K562 (cell line): ENCODE data around the gene GPR82. TPM values are rescaled to one million over a fixed set of nuclear protein-coding genes. Genes with fewer than 3 reads are reported as not detected.

Source experiments
- ATAC-seq: fragments of 200-7000 bp; cut with Tn5 transposase; 3 replicates; pipeline ENCODE4 v1.9.1; 2020; ENCODE audit warnings: moderate library complexity
- BruUV-seq: library from RNA; stranded (reverse); fragments of 400-500 nt; replicated peaks from 2 replicates; lab custom pipeline; 2021; lab: Mats Ljungman, UMichigan
- CTCF ChIA-PET: fragments of 300-600 bp; formaldehyde crosslinking; extraction: SDS; loops from one replicate; lab custom pipeline; 2021; ENCODE audit warnings: low intra/inter-chr PET ratio; lab: Yijun Ruan, JAX
- POLR2A ChIA-PET: fragments of 300-600, 350-650 bp; sonication (Branson Sonifier 250); formaldehyde crosslinking; extraction: SDS; loops from one replicate; lab custom pipeline; 2021; ENCODE audit warnings: antibody characterized with exemption, inconsistent platforms; lab: Yijun Ruan, JAX
- DNase-seq, 4 experiments: peaks; one replicate each; pipeline versions ENCODE4 v3.0.0 to v3.0.0-alpha.2; 2011 to 2018; ENCODE audit warnings: low spot score in 3 of 4, mixed read lengths in 3 of 4; ENCODE audit errors: extremely low read depth in 1 of 4
- FAIRE-seq: peaks from 2 replicates; lab custom pipeline; 2011; peaks lifted over from hg19 to GRCh38; lab: Jason Lieb, UNC
- H2AFZ ChIP-seq: 2 replicates; pipeline ENCODE4 v1.6.0; 2011; ENCODE audit warnings: low read depth, low read length, control low read depth, inconsistent platforms
- H3K27ac ChIP-seq: fragments of 200-600 bp; 3 replicates; pipeline ENCODE4 v1.8.0; 2011; ENCODE audit warnings: low read depth, mild to moderate bottlenecking, control low read depth, inconsistent platforms, low read length, moderate library complexity, mixed read lengths; ENCODE audit errors: extremely low read depth
- H3K27me3 ChIP-seq, 2 experiments: fragments of 300-600 bp in 1 of 2; 2 replicates in 1 of 2; 3 replicates in 1 of 2; pipeline versions ENCODE4 v1.6.0 to v1.8.0; 2011; ENCODE audit warnings: inconsistent platforms in 2 of 2, low read length in 2 of 2, mild to moderate bottlenecking in 1 of 2, mixed read lengths in 1 of 2, moderate library complexity in 1 of 2; ENCODE audit not compliant: control insufficient read depth in 2 of 2, insufficient read depth in 2 of 2
- H3K36me3 ChIP-seq: fragments of 300-600 bp; 3 replicates; pipeline ENCODE4 v1.8.0; 2011; ENCODE audit warnings: mild to moderate bottlenecking, low read length, inconsistent platforms; ENCODE audit not compliant: control insufficient read depth, insufficient read depth
- H3K4me1 ChIP-seq, 2 experiments: fragments of 200-600 bp in 1 of 2; replicated peaks in 1 of 2; 2 replicates in 1 of 2; 3 replicates in 1 of 2; pipeline versions ENCODE4 v1.5.1 to v1.8.0; 2011; ENCODE audit warnings: inconsistent platforms in 2 of 2, low read length in 2 of 2, mild to moderate bottlenecking in 1 of 2, mixed read lengths in 1 of 2, moderate library complexity in 1 of 2; ENCODE audit not compliant: control insufficient read depth in 2 of 2, insufficient read depth in 2 of 2
- H3K4me2 ChIP-seq: 2 replicates; pipeline ENCODE4 v1.6.1; 2011; ENCODE audit warnings: low read length, control low read depth, inconsistent platforms, mixed read lengths; ENCODE audit not compliant: insufficient read depth
- H3K4me3 ChIP-seq: fragments of 200-600 bp; sonication (generic), shearing (Covaris generic); 2 replicates; pipeline ENCODE4 v1.5.1; 2016; ENCODE audit warnings: control low read depth, inconsistent platforms
- H3K79me2 ChIP-seq: fragments of 200-600 bp; 3 replicates; pipeline ENCODE4 v1.8.0; 2011; ENCODE audit warnings: low read length, inconsistent platforms; ENCODE audit not compliant: control insufficient read depth, insufficient read depth
- H3K9ac ChIP-seq, 2 experiments: 2 replicates each; pipeline versions ENCODE4 v1.6.0 to v1.6.1; 2011; ENCODE audit warnings: low read depth in 2 of 2, low read length in 2 of 2, control low read depth in 1 of 2, inconsistent platforms in 1 of 2, mild to moderate bottlenecking in 1 of 2, mixed read lengths in 1 of 2; ENCODE audit not compliant: insufficient read depth in 1 of 2
- H3K9me1 ChIP-seq: one replicate; pipeline ENCODE4 v1.6.0; 2011; ENCODE audit warnings: inconsistent platforms, mild to moderate bottlenecking, low read length, moderate library complexity; ENCODE audit not compliant: control insufficient read depth, insufficient read depth
- H3K9me3 ChIP-seq: replicated peaks from 2 replicates; pipeline ENCODE4 v1.5.1; 2011; ENCODE audit warnings: low read depth, low read length, inconsistent platforms; ENCODE audit not compliant: control insufficient read depth, insufficient read depth
- H4K20me1 ChIP-seq: replicated peaks from 2 replicates; pipeline ENCODE4 v1.6.1; 2011; ENCODE audit warnings: low read length, inconsistent platforms, mixed read lengths; ENCODE audit not compliant: control insufficient read depth, insufficient read depth
- BRF2 ChIP-seq: IDR thresholded peaks from 3 replicates; pipeline ENCODE4 v1.6.1; 2011; ENCODE audit warnings: borderline replicate concordance, mild to moderate bottlenecking; ENCODE audit not compliant: insufficient read length, insufficient read depth
- GATA2 ChIP-seq: sonication (generic); formaldehyde crosslinking; IDR thresholded peaks from 2 replicates; pipeline ENCODE4 v1.4.0; 2020; ENCODE audit warnings: mild to moderate bottlenecking, missing genetic modification reagents
- HNRNPUL1 ChIP-seq: fragments of 200-400 bp; formaldehyde crosslinking; IDR thresholded peaks from 2 replicates; pipeline ENCODE4 v1.6.1; 2017; ENCODE audit warnings: low read length
- KLF6 ChIP-seq: fragments of 250-450 bp; sonication (Bioruptor Pico); IDR thresholded peaks from 2 replicates; pipeline ENCODE4 v1.4.0; 2020; ENCODE audit warnings: mild to moderate bottlenecking, moderate library complexity, borderline replicate concordance
- L3MBTL2 ChIP-seq: fragments of 450-650 bp; IDR thresholded peaks from 2 replicates; pipeline ENCODE4 v1.6.1; 2016; ENCODE audit warnings: mild to moderate bottlenecking, moderate library complexity
- MAX ChIP-seq: sonication (generic); formaldehyde crosslinking; IDR thresholded peaks from 2 replicates; pipeline ENCODE4 v1.9.0; 2022; ENCODE audit warnings: mild to moderate bottlenecking, missing genetic modification reagents
- MAZ ChIP-seq, 2 experiments: fragments of 450-650 bp in 1 of 2; sonication (generic) in 1 of 2; formaldehyde crosslinking; IDR thresholded peaks in 1 of 2; conservative IDR thresholded peaks in 1 of 2; 2 replicates each; pipeline versions ENCODE4 v1.4.0 to v1.5.0; 2020; ENCODE audit warnings: mild to moderate bottlenecking in 1 of 2, missing genetic modification reagents in 1 of 2
- NFE2L1 ChIP-seq: fragments of 450-650 bp; IDR thresholded peaks from 2 replicates; pipeline ENCODE4 v1.6.1; 2016; ENCODE audit warnings: missing genetic modification characterization, low read depth, mild to moderate bottlenecking, missing compliant biosample characterization, moderate library complexity, borderline replicate concordance
- NFXL1 ChIP-seq: fragments of 450-650 bp; formaldehyde crosslinking; IDR thresholded peaks from 2 replicates; pipeline ENCODE4 v1.4.0; 2021; ENCODE audit warnings: mild to moderate bottlenecking
- PTTG1 ChIP-seq: fragments of 450-650 bp; IDR thresholded peaks from 2 replicates; pipeline ENCODE4 v1.6.1; 2016; ENCODE audit warnings: low read depth, mild to moderate bottlenecking, missing genetic modification characterization, missing compliant biosample characterization
- SAFB ChIP-seq: fragments of 200-400 bp; formaldehyde crosslinking; IDR thresholded peaks from 2 replicates; pipeline ENCODE4 v1.6.1; 2017; ENCODE audit warnings: low read depth, low read length, borderline replicate concordance
- SRSF9 ChIP-seq: fragments of 200-400 bp; formaldehyde crosslinking; IDR thresholded peaks from 2 replicates; pipeline ENCODE4 v1.6.1; 2017; ENCODE audit warnings: low read depth, low read length, borderline replicate concordance
- USF2 ChIP-seq: sonication (generic); formaldehyde crosslinking; IDR thresholded peaks from 2 replicates; pipeline ENCODE4 v1.5.0; 2020; ENCODE audit warnings: missing genetic modification reagents
- ZNF133 ChIP-seq: fragments of 250-450 bp; sonication (Bioruptor Pico); IDR thresholded peaks from 2 replicates; pipeline ENCODE4 v1.4.0; 2020; ENCODE audit warnings: mild to moderate bottlenecking
- ZNF184 ChIP-seq: sonication (generic); formaldehyde crosslinking; IDR thresholded peaks from 2 replicates; pipeline ENCODE4 v1.5.0; 2020; ENCODE audit warnings: missing genetic modification reagents
- ZNF316 ChIP-seq: fragments of 450-650 bp; IDR thresholded peaks from 2 replicates; pipeline ENCODE4 v1.6.1; 2016
- ZNF518B ChIP-seq: fragments of 250-450 bp; sonication (Bioruptor Pico); IDR thresholded peaks from 2 replicates; pipeline ENCODE4 v1.5.0; 2021; ENCODE audit warnings: mild to moderate bottlenecking, moderate library complexity
- WGBS: fragments of 100-300 bp; shearing (Covaris generic); methylation state at CpG from one replicate; pipeline ENCODE4 v1.1.6; 2016; ENCODE audit warnings: low coverage, mixed read lengths; ENCODE audit not compliant: insufficient coverage; ENCODE audit errors: missing lambda C conversion rate; 5-methylcytosine and 5-hydroxymethylcytosine counted together
- in situ Hi-C: fragments of 300-500 bp; cut with MboI; formaldehyde crosslinking; loops from 4 replicates; pipeline ENCODE4 v1.15.0; 2018; ENCODE audit warnings: inconsistent platforms, mixed read lengths
- intact Hi-C: fragments of 100-400 bp; cut with micrococcal nuclease; formaldehyde crosslinking; loops from 2 replicates; pipeline ENCODE4 v1.14.2; 2022
- polyA plus RNA-seq, 8 experiments: library from polyadenylated mRNA; depleted of rRNA in 4 of 8; stranded (reverse) in 5 of 8; unstranded in 3 of 8; fragments of >200 nt; fragmentation: Nextera tagmentation in 2 of 8; fragmentation: Illumina TruSeq in 1 of 8; extraction: Ambion mirVana in 2 of 8; extraction: Trizol in 1 of 8; gene quantifications; 2 replicates each; pipeline versions ENCODE4 v1.2.1 to v1.2.3, GENCODE V29; 2011 to 2014; ENCODE audit warnings: inconsistent platforms in 1 of 8, missing spikeins in 1 of 8
- total RNA-seq, 7 experiments: library from RNA; depleted of rRNA in 6 of 7; stranded (reverse); fragments of >200 nt in 6 of 7; fragmentation: Illumina TruSeq in 2 of 7; extraction: Trizol in 2 of 7; gene quantifications; 2 replicates each; pipeline versions ENCODE4 v1.2.1 to v1.2.3, GENCODE V29; 2011 to 2021; ENCODE audit warnings: low replicate concordance in 1 of 7

The GPR82 gene
- total and polyA plus RNA-seq, 9 of the 15 experiments (the other 6 are each of a cell fraction or from before 2014, with no cell fraction given) = not detected

GRCh38 chrX:41686788-41687187, 37.2 kb upstream of the GPR82 start:
- WGBS = 32% methylated on average over 4 of the region's 4 CpGs
- Histone ChIP-seq H3K27me3 (no peaks in the 10 kb centered on the region), H2AFZ (no peak overlapping the region), H3K79me2 (no peaks in the 10 kb centered on the region), H3K9me1 (no peaks in the 10 kb centered on the region), H3K36me3 (no peaks in the 10 kb centered on the region), H3K4me3 (no peak overlapping the region), H4K20me1 (no peaks in the 10 kb centered on the region), H3K4me1 (no peaks in the 10 kb centered on the region), H3K27ac (no peak overlapping the region), H3K9ac (no peak overlapping the region), H3K9me3 (no peaks in the 10 kb centered on the region), H3K4me2 (no peak overlapping the region)
- intact Hi-C loops (no loop called here), in situ Hi-C loops (no loop called here)
- ATAC-seq (no peak), DNase-seq (no peak), FAIRE-seq (no peak)
- no TSS peak for BruUV-seq
- POLR2A ChIA-PET = no interaction called here
- no peak for TF ChIP-seq ZNF133
- TF ChIP-seq L3MBTL2 = no peak
- TF ChIP-seq MAZ (CRISPR knock-in tag; conservative IDR thresholded peaks at IDR 0.05 in 1 of 2, IDR thresholded peaks at IDR 0.05 in 1 of 2) = no peak
- no peak for TF ChIP-seq NFE2L1 (tag)
- TF ChIP-seq NFXL1 (CRISPR knock-in tag) = no peak
- TF ChIP-seq SAFB = no peak
- TF ChIP-seq PTTG1 (tag) = no peak
- no peak for TF ChIP-seq BRF2
- no peak for TF ChIP-seq MAX (CRISPR knock-in tag)
- TF ChIP-seq HNRNPUL1 = no peak
- TF ChIP-seq SRSF9 = no peak
- no peak for TF ChIP-seq USF2 (CRISPR knock-in tag)
- no peak for TF ChIP-seq ZNF518B (CRISPR knock-in tag)
- TF ChIP-seq ZNF184 (CRISPR knock-in tag) = no peak
- TF ChIP-seq ZNF316 = no peak
- no peak for TF ChIP-seq KLF6 (CRISPR knock-in tag)
- TF ChIP-seq GATA2 (CRISPR knock-in tag) = no peak
- CTCF ChIA-PET = no interaction called here
